ENCODE measurements around the gene PKP3. TPM values are rescaled to one million over a fixed set of nuclear protein-coding genes. Genes with fewer than 3 reads are reported as not detected.

PKP3 gene
- total RNA-seq, 1 donor from 2014 or later = 0.52 TPM

- DNase-seq = no peak
- H3K27me3 ChIP-seq (ENCODE audit: low read depth) = peaks cover 78% of the 10 kb centered on the region
Observed at GRCh38 chr11:417652-418342, 23.8 kb downstream of the PKP3 start.

GRCh38 chr11:418343-419247, 24.6 kb downstream of the PKP3 start:
- no peak for TF ChIP-seq CTCF (IDR thresholded peaks at IDR 0.05; ENCODE audit: borderline replicate concordance)
- no peaks in the 10 kb centered on the region for H3K36me3 ChIP-seq
- no peaks in the 10 kb centered on the region for H3K9me3 ChIP-seq (replicated peaks)
- no peak overlapping the region for H3K4me3 ChIP-seq
- peaks cover 27% of the 10 kb centered on the region for H3K4me1 ChIP-seq
- H3K27me3 ChIP-seq (ENCODE audit: low read depth) = peaks cover 84% of the 10 kb centered on the region
- no peak overlapping the region for H3K27ac ChIP-seq (replicated peaks)
- intact Hi-C loops (cut with micrococcal nuclease) = no loop called here
- no peak for DNase-seq

More at GRCh38 chr11:417652-418342, 23.8 kb downstream of the PKP3 start:
- Histone ChIP-seq H3K4me1 (peaks cover 33% of the 10 kb centered on the region), H3K36me3 (no peaks in the 10 kb centered on the region), H3K9me3 (replicated peaks) (no peaks in the 10 kb centered on the region), H3K27ac (replicated peaks) (peak overlapping the region; percentile 94), H3K4me3 (peak overlapping the region; percentile 68)
- TF ChIP-seq CTCF (IDR thresholded peaks at IDR 0.05; ENCODE audit: borderline replicate concordance) = no peak
- intact Hi-C loops (cut with micrococcal nuclease) = no loop called here

- Histone ChIP-seq H3K27ac (replicated peaks) (no peak overlapping the region), H3K4me1 (peaks cover 27% of the 10 kb centered on the region), H3K4me3 (no peak overlapping the region), H3K36me3 (no peaks in the 10 kb centered on the region), H3K27me3 (ENCODE audit: low read depth) (peaks cover 89% of the 10 kb centered on the region), H3K9me3 (replicated peaks) (no peaks in the 10 kb centered on the region)
- intact Hi-C loops (cut with micrococcal nuclease) = no loop called here
- no peak for TF ChIP-seq CTCF (IDR thresholded peaks at IDR 0.05; ENCODE audit: borderline replicate concordance)
- DNase-seq = no peak
Observed at GRCh38 chr11:419248-420005, 25.4 kb downstream of the PKP3 start.

- H3K4me1 ChIP-seq = peaks cover 27% of the 10 kb centered on the region
- intact Hi-C loops (cut with micrococcal nuclease) = no loop called here
- H3K9me3 ChIP-seq (replicated peaks) = no peaks in the 10 kb centered on the region
- H3K27ac ChIP-seq (replicated peaks) = no peak overlapping the region
- TF ChIP-seq CTCF (IDR thresholded peaks at IDR 0.05; ENCODE audit: borderline replicate concordance) = no peak
- H3K27me3 ChIP-seq (ENCODE audit: low read depth) = peaks cover 86% of the 10 kb centered on the region
- no peaks in the 10 kb centered on the region for H3K36me3 ChIP-seq
- DNase-seq = no peak
- no peak overlapping the region for H3K4me3 ChIP-seq
Observed at GRCh38 chr11:420054-420910, 26.3 kb downstream of the PKP3 start.

Measured in left ventricle myocardium inferior (tissue), 1 donor.